Fibroblast of lung (primary cell): ENCODE data around the gene ASCL2. TPM values are rescaled to one million over a fixed set of nuclear protein-coding genes. Genes with fewer than 3 reads are reported as not detected.

Experiments used
- DNase-seq, 2 donors: peaks; one replicate each; pipeline versions ENCODE4 v3.0.0 to v3.0.0-alpha.2; 2010; ENCODE audit warnings: low read depth in 2 of 2
- H2AFZ ChIP-seq: 2 replicates; pipeline ENCODE4 v1.5.1; 2012; ENCODE audit warnings: low read length, control low read depth, inconsistent platforms
- H3K27ac ChIP-seq: 2 replicates; pipeline ENCODE4 v1.5.1; 2011; ENCODE audit warnings: low read length, control low read depth; ENCODE audit not compliant: insufficient read depth
- H3K27me3 ChIP-seq: 2 replicates; pipeline ENCODE4 v1.5.1; 2011; ENCODE audit warnings: mild to moderate bottlenecking, low read length; ENCODE audit not compliant: control insufficient read depth, insufficient read depth
- H3K36me3 ChIP-seq: 2 replicates; pipeline ENCODE4 v1.5.1; 2011; ENCODE audit warnings: low read length; ENCODE audit not compliant: control insufficient read depth, insufficient read depth
- H3K4me1 ChIP-seq: 2 replicates; pipeline ENCODE4 v1.5.1; 2011; ENCODE audit warnings: low read length; ENCODE audit not compliant: control insufficient read depth, insufficient read depth; ENCODE audit errors: extremely low read depth
- H3K4me2 ChIP-seq: 2 replicates; pipeline ENCODE4 v1.5.1; 2011; ENCODE audit warnings: low read length, control low read depth; ENCODE audit not compliant: insufficient read depth; ENCODE audit errors: extremely low read depth
- H3K4me3 ChIP-seq, 4 experiments: fragments of 200-600 bp in 1 of 4; sonication (generic) in 1 of 4; replicated peaks in 1 of 4; 2 replicates each; pipeline ENCODE4 v1.5.1; 2011 to 2016; ENCODE audit warnings: low read length in 4 of 4, low read depth in 3 of 4, mild to moderate bottlenecking in 3 of 4, control low read depth in 2 of 4, inconsistent platforms in 1 of 4, mixed read lengths in 1 of 4; ENCODE audit not compliant: insufficient read depth in 1 of 4; ENCODE audit errors: control extremely low read depth in 1 of 4
- H3K79me2 ChIP-seq: 2 replicates; pipeline ENCODE4 v1.5.1; 2012; ENCODE audit warnings: mild to moderate bottlenecking, low read length, inconsistent platforms; ENCODE audit not compliant: control insufficient read depth, insufficient read depth
- H3K9ac ChIP-seq: 2 replicates; pipeline ENCODE4 v1.5.1; 2011; ENCODE audit warnings: mild to moderate bottlenecking, low read length, control low read depth; ENCODE audit not compliant: insufficient read depth
- H3K9me3 ChIP-seq: 2 replicates; pipeline ENCODE4 v1.5.1; 2012; ENCODE audit warnings: low read depth, low read length; ENCODE audit not compliant: control insufficient read depth, insufficient read depth
- H4K20me1 ChIP-seq: 2 replicates; pipeline ENCODE4 v1.5.1; 2011; ENCODE audit warnings: low read length; ENCODE audit not compliant: control insufficient read depth, insufficient read depth; ENCODE audit errors: extremely low read depth
- CTCF ChIP-seq, 2 donors: IDR thresholded peaks in 1 of 2; conservative IDR thresholded peaks in 1 of 2; 1 replicate in 1 of 2; 2 replicates in 1 of 2; pipeline ENCODE4 v1.5.1; 2011 to 2012; ENCODE audit warnings: low read length in 2 of 2, control low read depth in 1 of 2, inconsistent platforms in 1 of 2, low read depth in 1 of 2, mild to moderate bottlenecking in 1 of 2
- EZH2 ChIP-seq: IDR thresholded peaks from 2 replicates; pipeline ENCODE4 v1.5.1; 2012; ENCODE audit warnings: low read length, control low read depth, mild to moderate bottlenecking; ENCODE audit errors: missing control alignments
- polyA plus RNA-seq, 2 donors: library from polyadenylated mRNA; depleted of rRNA in 1 of 2; stranded (reverse) in 1 of 2; unstranded in 1 of 2; fragments of >200 nt; gene quantifications; 2 replicates each; pipeline ENCODE4 v1.2.1, GENCODE V29; 2011 to 2012; ENCODE audit warnings: missing spikeins in 1 of 2
- total RNA-seq: library from RNA; depleted of rRNA; stranded (reverse); fragments of >200 nt; gene quantifications from 2 replicates; pipeline ENCODE4 v1.2.1, GENCODE V29; 2014

ASCL2 gene
- total and polyA plus RNA-seq, 2 donors (not counting 1 experiment from before 2014, with no cell fraction given): not detected

- H4K20me1 ChIP-seq: no peaks in the 10 kb centered on the region
- H3K4me3 ChIP-seq: no peak overlapping the region
- no peak for TF ChIP-seq EZH2
- no peak for TF ChIP-seq CTCF (conservative IDR thresholded peaks at IDR 0.05 in 1 of 2, IDR thresholded peaks at IDR 0.05 in 1 of 2; ENCODE audit: low read depth in 1 of 2, low read length in 2 of 2)
- H3K9me3 ChIP-seq: no peaks in the 10 kb centered on the region
- no peaks in the 10 kb centered on the region for H3K36me3 ChIP-seq
- H3K4me1 ChIP-seq: peaks cover 4% of the 10 kb centered on the region
- H3K4me2 ChIP-seq: no peak overlapping the region
- H3K27me3 ChIP-seq: no peaks in the 10 kb centered on the region
- H3K9ac ChIP-seq: no peak overlapping the region
- H3K27ac ChIP-seq: no peak overlapping the region
- DNase-seq: no peak
- no peak overlapping the region for H2AFZ ChIP-seq
- no peaks in the 10 kb centered on the region for H3K79me2 ChIP-seq
These were observed 47.7 kb upstream of the ASCL2 start for GRCh38 chr11:2318123-2318522.

- Histone ChIP-seq H3K36me3 (no peaks in the 10 kb centered on the region), H3K4me3 (no peak overlapping the region), H4K20me1 (no peaks in the 10 kb centered on the region), H3K27me3 (no peaks in the 10 kb centered on the region), H3K79me2 (no peaks in the 10 kb centered on the region), H2AFZ (no peak overlapping the region), H3K4me2 (no peak overlapping the region), H3K4me1 (peaks cover 8% of the 10 kb centered on the region), H3K27ac (no peak overlapping the region), H3K9ac (no peak overlapping the region), H3K9me3 (no peaks in the 10 kb centered on the region)
- no peak for DNase-seq
- no peak for TF ChIP-seq CTCF (conservative IDR thresholded peaks at IDR 0.05 in 1 of 2, IDR thresholded peaks at IDR 0.05 in 1 of 2; ENCODE audit: low read depth in 1 of 2, low read length in 2 of 2)
- TF ChIP-seq EZH2: no peak
These were observed 47.1 kb upstream of the ASCL2 start for GRCh38 chr11:2317354-2318050.

DNA sequence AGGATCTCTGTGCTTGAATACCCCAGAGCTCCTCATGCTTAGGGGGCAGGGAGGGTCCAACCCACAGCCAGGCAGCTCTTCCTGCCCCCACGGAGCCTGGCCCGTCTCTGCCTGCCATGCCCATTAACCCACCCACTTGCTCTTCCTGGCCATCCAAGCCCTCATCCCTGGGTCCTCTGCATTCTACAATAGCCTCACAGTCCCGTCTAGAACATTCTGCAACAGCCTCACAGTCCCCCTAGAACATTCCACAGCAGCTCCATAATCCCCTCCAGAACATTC is 46.5 kb upstream of the ASCL2 start:
- DNase-seq: no peak
- Histone ChIP-seq H3K9me3 (no peaks in the 10 kb centered on the region), H3K27me3 (no peaks in the 10 kb centered on the region), H3K4me1 (peaks cover 9% of the 10 kb centered on the region), H4K20me1 (no peaks in the 10 kb centered on the region), H3K4me2 (no peak overlapping the region), H3K79me2 (no peaks in the 10 kb centered on the region), H3K36me3 (no peaks in the 10 kb centered on the region), H3K4me3 (no peak overlapping the region), H2AFZ (no peak overlapping the region), H3K27ac (no peak overlapping the region), H3K9ac (no peak overlapping the region)
- TF ChIP-seq CTCF (conservative IDR thresholded peaks at IDR 0.05 in 1 of 2, IDR thresholded peaks at IDR 0.05 in 1 of 2; ENCODE audit: low read depth in 1 of 2, low read length in 2 of 2): no peak
- no peak for TF ChIP-seq EZH2
